ENCODE measurements around the gene IDUA. TPM values are rescaled to one million over a fixed set of nuclear protein-coding genes. Genes with fewer than 3 reads are reported as not detected.

Gene IDUA
- total and polyA plus RNA-seq, 9 donors = 11.4 to 21.0 (median 14.0) TPM

DNA sequence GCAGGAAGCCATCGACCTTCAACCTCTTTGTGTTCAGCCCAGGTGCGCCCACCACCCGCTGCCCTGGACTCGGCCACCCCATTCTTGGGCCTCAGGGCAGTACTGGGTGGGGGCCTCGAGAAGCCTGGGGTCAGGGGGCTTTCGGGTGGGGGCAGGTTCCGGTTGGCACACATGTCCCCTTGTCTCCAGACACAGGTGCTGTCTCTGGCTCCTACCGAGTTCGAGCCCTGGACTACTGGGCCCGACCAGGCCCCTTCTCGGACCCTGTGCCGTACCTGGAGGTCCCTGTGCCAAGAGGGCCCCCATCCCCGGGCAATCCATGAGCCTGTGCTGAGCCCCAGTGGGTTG lies 17.2 kb downstream of the IDUA start:
- H3K9me3 ChIP-seq (replicated peaks; ENCODE audit: control insufficient read depth, low read depth, low read length) = no peaks in the 10 kb centered on the region
- H3K27me3 ChIP-seq (ENCODE audit: control insufficient read depth, insufficient read depth, low read length) = peaks cover 86% of the 10 kb centered on the region
- WGBS (ENCODE audit: insufficient coverage) = 80% methylated on average over 13 of the region's 13 CpGs
- no peak overlapping the region for H3K4me3 ChIP-seq (ENCODE audit: low read length)
- no peak overlapping the region for H3K27ac ChIP-seq (ENCODE audit: low read length)
- DNase-seq = no peak
- peaks cover 14% of the 10 kb centered on the region for H3K4me1 ChIP-seq (ENCODE audit: control insufficient read depth, insufficient read depth, low read length)
- H3K36me3 ChIP-seq (ENCODE audit: control insufficient read depth, insufficient read depth, low read length) = no peaks in the 10 kb centered on the region

DNA sequence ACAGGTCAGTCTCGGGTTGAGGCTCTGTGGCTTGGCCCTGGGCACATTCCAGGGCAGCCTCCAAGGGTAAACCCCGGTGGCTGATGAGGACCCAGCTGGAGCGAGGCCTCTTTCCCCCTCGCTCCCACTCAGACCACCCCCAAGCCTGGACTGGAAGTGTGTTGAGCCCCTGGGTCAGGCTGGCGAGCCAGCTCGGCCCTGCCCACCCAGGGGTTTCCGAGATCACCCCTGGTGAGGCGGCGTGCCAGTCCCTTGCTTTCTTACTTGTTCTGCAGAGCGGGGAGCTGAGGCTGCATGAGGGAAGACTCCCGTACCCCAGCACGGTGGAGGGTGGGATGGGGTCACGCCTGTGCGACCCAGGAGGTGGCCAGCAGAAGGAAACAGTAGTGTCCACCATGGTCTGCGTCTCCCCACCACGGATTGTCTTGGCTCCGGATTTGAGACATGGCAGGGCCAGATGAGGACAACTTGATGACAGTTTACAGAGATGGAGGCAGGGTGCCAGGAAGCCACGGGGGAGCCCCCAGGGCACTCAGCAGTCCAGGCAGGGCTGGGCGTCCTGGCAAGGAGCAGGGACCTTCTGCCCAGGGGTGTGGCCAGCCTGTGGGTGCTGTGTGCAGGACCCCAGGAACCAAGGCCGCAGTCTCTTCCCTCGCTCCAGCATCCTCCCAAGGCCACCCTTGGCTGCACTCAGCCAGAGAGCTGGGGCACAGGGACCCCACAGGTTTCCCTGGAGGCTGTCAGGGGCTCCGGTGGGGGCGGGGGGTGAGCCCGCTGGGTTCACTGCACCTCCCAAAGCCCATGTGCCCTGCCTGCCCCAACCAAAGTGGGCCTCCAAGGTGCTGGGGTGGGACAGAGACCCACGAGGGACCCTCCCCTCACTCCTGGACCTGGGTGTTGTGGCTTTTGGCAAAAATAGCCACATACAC lies 18.0 kb downstream of the IDUA start:
- H3K27ac ChIP-seq (ENCODE audit: low read length) = no peak overlapping the region
- no peak for DNase-seq
- no peaks in the 10 kb centered on the region for H3K9me3 ChIP-seq (replicated peaks; ENCODE audit: control insufficient read depth, low read depth, low read length)
- H3K4me1 ChIP-seq (ENCODE audit: control insufficient read depth, insufficient read depth, low read length) = peaks cover 16% of the 10 kb centered on the region
- peaks cover 82% of the 10 kb centered on the region for H3K27me3 ChIP-seq (ENCODE audit: control insufficient read depth, insufficient read depth, low read length)
- H3K36me3 ChIP-seq (ENCODE audit: control insufficient read depth, insufficient read depth, low read length) = no peaks in the 10 kb centered on the region
- H3K4me3 ChIP-seq (ENCODE audit: low read length) = no peak overlapping the region
- 77% methylated on average over 18 of the region's 25 CpGs for WGBS (ENCODE audit: insufficient coverage)

DNA sequence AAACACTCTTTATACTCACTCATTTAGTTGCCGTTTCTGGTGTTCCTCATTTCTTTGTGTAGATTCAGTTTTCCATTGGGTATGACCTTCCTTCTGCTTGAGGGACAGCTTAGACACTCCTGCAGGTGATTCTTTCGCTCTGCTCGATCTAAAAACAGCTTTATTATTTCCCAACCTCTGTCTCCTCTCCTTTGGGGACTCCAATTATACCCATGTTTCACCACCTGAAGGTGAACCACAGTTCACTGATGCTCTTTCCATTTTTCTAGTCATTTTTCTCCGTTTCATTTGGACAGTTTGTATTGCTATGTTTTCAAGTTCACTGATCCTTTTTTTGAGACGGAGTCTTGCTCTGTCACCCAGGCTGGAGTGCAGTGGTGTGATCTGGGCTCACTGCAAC lies 20.0 kb downstream of the IDUA start:
- Histone ChIP-seq H3K27me3 (ENCODE audit: control insufficient read depth, insufficient read depth, low read length) (peaks cover 66% of the 10 kb centered on the region), H3K4me1 (ENCODE audit: control insufficient read depth, insufficient read depth, low read length) (peaks cover 29% of the 10 kb centered on the region), H3K27ac (ENCODE audit: low read length) (no peak overlapping the region), H3K9me3 (replicated peaks; ENCODE audit: control insufficient read depth, low read depth, low read length) (no peaks in the 10 kb centered on the region), H3K4me3 (ENCODE audit: low read length) (no peak overlapping the region), H3K36me3 (ENCODE audit: control insufficient read depth, insufficient read depth, low read length) (no peaks in the 10 kb centered on the region)
- no peak for DNase-seq
- 85% methylated on average over 3 of the region's 5 CpGs for WGBS (ENCODE audit: insufficient coverage)

DNA sequence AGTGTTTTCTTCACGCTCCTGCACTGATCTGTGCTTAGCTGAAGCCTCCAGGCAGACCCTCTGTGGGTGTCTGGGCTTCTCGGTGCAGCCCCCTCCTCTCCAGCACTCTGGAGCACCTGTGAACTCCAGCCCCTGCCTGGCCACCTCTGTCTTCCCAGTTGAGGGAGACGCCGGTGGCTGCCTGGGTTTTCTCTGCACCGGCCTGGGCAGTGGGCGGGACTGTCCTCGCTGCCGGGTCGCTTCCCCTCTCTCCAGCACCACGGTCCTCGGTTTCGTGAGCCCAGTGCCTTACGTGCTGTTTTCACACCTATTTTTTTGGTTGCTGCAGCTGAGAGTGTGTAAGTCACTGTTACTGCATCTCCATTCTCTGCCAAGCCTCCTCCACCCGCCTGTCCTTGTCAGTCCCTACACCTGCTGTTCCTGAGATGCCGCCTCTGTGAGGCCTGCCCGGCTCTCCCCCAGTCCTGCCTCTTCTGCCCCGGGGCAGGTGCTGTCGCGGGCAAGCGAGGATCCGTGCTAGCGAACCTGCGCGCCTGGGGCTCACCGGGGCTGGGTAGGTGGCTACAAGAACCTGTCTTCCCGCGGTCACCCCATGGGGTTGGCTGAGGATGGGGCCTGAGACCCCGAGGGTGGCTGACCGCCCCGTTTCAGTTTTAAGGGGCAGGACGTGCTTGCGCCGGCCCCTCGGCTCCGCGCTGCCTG lies 22.1 kb downstream of the IDUA start:
- H3K27me3 ChIP-seq (ENCODE audit: control insufficient read depth, insufficient read depth, low read length) = peaks cover 49% of the 10 kb centered on the region
- peak; percentile 55 for DNase-seq

DNA sequence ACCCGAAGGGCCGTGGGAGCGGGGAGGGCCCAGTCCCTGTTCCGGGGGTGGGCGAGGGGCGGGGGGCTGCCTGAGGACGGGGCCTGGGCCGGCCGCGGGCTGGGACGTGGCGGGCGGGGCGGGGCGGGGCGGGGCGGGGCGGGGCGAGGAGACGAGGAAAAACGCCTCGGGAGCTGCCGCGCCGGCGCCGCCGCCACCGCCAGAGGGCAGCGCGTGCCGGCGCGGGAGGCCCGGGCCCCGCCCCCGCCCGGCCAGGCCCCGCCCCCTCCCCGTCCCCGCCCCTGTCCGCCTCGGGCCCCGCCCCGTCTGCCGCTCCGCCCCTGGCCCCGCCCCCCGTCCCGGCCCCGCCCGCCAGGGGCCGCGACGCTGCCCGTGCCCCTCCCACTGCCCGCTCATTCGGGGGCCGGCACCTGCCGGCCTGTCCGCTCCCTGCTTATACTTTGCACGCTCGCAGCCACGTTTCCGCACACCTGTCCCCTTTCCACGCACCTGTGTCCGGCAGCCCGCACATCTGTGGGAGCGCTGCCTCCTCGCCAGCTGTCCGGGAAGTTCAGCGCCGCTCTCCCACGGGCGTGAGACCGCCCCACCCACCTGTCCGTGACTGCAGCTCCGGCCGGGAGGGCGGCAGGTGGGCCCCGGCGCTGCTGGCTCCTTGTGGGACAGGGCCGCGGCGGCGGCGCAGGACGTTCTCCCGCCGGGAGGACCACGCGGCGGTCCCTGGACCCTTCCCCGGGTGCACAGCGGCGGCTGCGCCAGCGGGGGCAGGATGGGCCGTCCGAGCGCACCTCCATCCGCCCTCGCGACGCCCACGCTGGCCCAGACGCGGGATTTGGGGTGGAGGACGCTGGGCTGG lies 22.9 kb downstream of the IDUA start:
- peaks cover 13% of the 10 kb centered on the region for H3K36me3 ChIP-seq (ENCODE audit: control insufficient read depth, insufficient read depth, low read length)
- peak overlapping the region; percentile 75 for H3K27ac ChIP-seq (ENCODE audit: low read length)
- peaks cover 41% of the 10 kb centered on the region for H3K27me3 ChIP-seq (ENCODE audit: control insufficient read depth, insufficient read depth, low read length)
- peak; percentile 82 for DNase-seq
- peaks cover 46% of the 10 kb centered on the region for H3K4me1 ChIP-seq (ENCODE audit: control insufficient read depth, insufficient read depth, low read length)
- peak overlapping the region; percentile 60 for H3K4me3 ChIP-seq (ENCODE audit: low read length)
- H3K9me3 ChIP-seq (replicated peaks; ENCODE audit: control insufficient read depth, low read depth, low read length) = no peaks in the 10 kb centered on the region
- under 1% methylated on average over 102 of the region's 109 CpGs for WGBS (ENCODE audit: insufficient coverage)

More for the DNA sequence above, 22.1 kb downstream of the IDUA start:
- Histone ChIP-seq H3K4me1 (ENCODE audit: control insufficient read depth, insufficient read depth, low read length) (peaks cover 39% of the 10 kb centered on the region), H3K4me3 (ENCODE audit: low read length) (peak overlapping the region; percentile 60), H3K27ac (ENCODE audit: low read length) (peak overlapping the region; percentile 20), H3K36me3 (ENCODE audit: control insufficient read depth, insufficient read depth, low read length) (peaks cover 13% of the 10 kb centered on the region), H3K9me3 (replicated peaks; ENCODE audit: control insufficient read depth, low read depth, low read length) (no peaks in the 10 kb centered on the region)
- 2% methylated on average over 31 of the region's 36 CpGs for WGBS (ENCODE audit: insufficient coverage)

DNA sequence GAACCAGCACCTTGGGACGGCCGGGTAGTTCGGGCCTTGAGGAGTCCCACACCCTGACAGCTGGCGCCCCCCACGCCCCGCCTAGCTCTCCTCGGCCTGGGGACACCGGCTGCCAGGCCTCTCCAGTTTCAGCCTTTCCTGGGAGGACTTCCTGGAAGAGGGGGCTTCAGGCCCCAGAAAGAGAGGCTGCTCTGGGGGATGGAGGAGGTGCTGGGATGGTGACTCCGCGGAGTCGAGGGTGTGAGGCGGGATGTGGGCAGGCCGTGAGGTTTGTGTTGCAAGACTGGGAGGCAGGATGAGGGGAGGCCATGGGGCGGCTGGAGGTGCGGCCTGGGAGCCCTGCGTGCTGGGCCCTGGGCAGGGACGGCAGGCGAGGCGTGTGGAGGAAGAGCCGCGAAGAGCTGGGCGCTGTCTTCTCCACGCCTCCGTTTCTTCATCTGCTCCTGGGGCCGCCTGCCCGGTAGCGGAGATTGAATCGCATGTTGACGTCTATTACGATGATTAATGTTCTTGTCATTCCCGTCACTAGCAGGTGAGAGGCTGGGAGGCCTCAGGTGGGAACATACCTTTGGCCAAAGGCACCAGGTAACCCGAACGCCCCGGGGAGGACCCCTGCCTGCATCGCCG lies 23.7 kb downstream of the IDUA start:
- H3K27me3 ChIP-seq (ENCODE audit: control insufficient read depth, insufficient read depth, low read length) = peaks cover 34% of the 10 kb centered on the region
- peak overlapping the region; percentile 75 for H3K27ac ChIP-seq (ENCODE audit: low read length)
- peaks cover 53% of the 10 kb centered on the region for H3K4me1 ChIP-seq (ENCODE audit: control insufficient read depth, insufficient read depth, low read length)
- peak; percentile 66 for DNase-seq
- H3K9me3 ChIP-seq (replicated peaks; ENCODE audit: control insufficient read depth, low read depth, low read length) = no peaks in the 10 kb centered on the region
- peaks cover 19% of the 10 kb centered on the region for H3K36me3 ChIP-seq (ENCODE audit: control insufficient read depth, insufficient read depth, low read length)
- peak overlapping the region; percentile 47 for H3K4me3 ChIP-seq (ENCODE audit: low read length)
- WGBS (ENCODE audit: insufficient coverage) = 2% methylated on average over 35 of the region's 36 CpGs

DNA sequence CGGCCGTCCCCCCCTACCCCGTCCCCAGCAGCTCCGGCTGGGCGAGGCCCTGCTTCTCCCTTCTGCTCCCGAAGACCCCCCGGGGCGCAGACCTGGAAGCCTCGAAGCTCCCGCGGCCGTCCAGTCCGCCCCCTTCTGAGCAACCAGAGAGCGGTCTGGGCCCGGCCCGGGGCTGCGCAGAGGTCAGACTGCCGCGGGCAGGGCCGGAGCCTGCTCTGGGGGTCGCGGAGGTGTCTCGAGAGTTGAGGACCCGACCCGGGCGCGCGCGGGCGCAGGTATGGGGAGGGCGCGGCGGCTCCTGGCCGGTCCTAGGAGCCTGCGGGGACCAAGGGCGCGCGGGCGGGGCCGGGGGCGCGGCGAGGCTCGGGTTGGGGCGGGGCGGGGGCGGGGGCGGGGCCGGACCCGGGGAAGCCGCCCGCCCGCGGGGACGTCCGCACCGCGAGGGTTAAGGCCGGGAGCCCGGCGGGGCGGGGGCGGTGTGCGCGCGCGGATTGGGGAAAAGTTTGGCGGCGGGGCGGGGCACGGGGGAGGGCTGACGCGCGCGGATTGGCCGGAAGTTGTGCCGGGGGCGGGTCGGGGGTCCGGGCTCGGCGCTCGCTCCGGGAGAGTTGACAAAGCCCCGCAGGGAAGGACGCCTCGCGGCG lies 24.3 kb downstream of the IDUA start, which contains the start of gene FGFRL1:
TSS of gene FGFRL1 (plus strand) at position 605 of the 644 bp plus-strand sequence. CDS start 860 bp downstream, outside the sequence.
- H3K9me3 ChIP-seq (replicated peaks; ENCODE audit: control insufficient read depth, low read depth, low read length) = no peaks in the 10 kb centered on the region
- peaks cover 19% of the 10 kb centered on the region for H3K36me3 ChIP-seq (ENCODE audit: control insufficient read depth, insufficient read depth, low read length)
- DNase-seq = peak; percentile 96
- WGBS (ENCODE audit: insufficient coverage) = under 1% methylated on average over 84 of the region's 89 CpGs
- H3K27me3 ChIP-seq (ENCODE audit: control insufficient read depth, insufficient read depth, low read length) = peaks cover 32% of the 10 kb centered on the region
- H3K27ac ChIP-seq (ENCODE audit: low read length) = peak within 1 kb of the TSS; percentile 75
- peaks cover 60% of the 10 kb centered on the region for H3K4me1 ChIP-seq (ENCODE audit: control insufficient read depth, insufficient read depth, low read length)
- H3K4me3 ChIP-seq (ENCODE audit: low read length) = peak within 1 kb of the TSS; percentile 52

DNA sequence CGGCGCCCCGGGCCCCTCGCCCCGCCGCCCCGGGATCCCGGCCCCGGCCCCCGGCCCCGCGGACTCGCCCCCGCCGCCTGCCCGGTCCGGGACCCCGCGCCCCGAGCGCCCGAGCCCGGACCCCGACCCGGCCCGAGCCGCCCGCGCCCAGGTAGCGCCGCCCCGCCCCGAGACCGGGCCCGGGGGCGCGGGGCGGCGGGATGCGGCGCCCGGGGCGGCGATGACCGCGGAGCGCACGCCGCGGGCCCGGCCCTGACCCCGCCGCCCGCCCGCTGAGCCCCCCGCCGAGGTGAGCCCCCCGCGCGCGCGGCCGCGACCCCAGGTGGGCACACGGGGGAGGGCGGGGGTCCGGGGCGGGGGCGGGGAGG lies 24.8 kb downstream of the IDUA start:
- Histone ChIP-seq H3K4me1 (ENCODE audit: control insufficient read depth, insufficient read depth, low read length) (peaks cover 65% of the 10 kb centered on the region), H3K27ac (ENCODE audit: low read length) (no peak overlapping the region), H3K4me3 (ENCODE audit: low read length) (no peak overlapping the region), H3K36me3 (ENCODE audit: control insufficient read depth, insufficient read depth, low read length) (peaks cover 19% of the 10 kb centered on the region), H3K9me3 (replicated peaks; ENCODE audit: control insufficient read depth, low read depth, low read length) (no peaks in the 10 kb centered on the region), H3K27me3 (ENCODE audit: control insufficient read depth, insufficient read depth, low read length) (peaks cover 27% of the 10 kb centered on the region)
- under 1% methylated on average over 48 of the region's 69 CpGs for WGBS (ENCODE audit: insufficient coverage)
- no peak for DNase-seq

DNA sequence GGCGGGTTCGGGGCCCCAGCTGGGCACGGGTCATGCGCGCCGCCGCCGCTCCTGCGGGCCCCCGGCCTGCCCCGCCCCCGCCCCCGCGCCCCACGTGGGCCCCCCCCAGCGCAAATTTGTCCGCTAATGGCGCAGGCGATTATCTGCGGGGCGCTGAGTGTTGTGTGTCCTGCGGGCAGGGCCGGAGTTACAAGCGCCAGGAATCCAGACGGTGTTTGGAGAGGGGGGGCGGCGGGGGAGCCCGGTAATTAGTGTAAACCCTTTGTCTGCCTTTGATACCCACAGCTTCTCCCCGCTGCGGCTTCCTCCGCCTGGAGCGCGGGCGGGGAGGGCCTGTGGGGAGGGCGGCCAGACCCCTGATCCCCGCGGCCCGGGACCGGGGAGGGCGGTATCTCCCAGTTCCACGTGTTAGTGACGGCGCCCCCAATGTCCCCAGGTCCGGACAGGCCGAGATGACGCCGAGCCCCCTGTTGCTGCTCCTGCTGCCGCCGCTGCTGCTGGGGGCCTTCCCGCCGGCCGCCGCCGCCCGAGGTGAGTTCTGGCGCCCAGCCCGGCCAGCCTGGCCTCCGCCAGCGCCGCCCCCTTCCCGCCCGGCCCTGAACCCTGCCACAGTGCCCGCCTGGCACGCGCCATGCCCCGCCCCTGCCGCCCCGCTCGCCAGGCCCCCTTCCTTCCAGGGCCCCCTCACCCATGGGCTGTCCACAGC lies 25.3 kb downstream of the IDUA start:
- WGBS (ENCODE audit: insufficient coverage) = 6% methylated on average over 60 of the region's 69 CpGs
- peak overlapping the region; percentile 52 for H3K4me3 ChIP-seq (ENCODE audit: low read length)
- no peaks in the 10 kb centered on the region for H3K9me3 ChIP-seq (replicated peaks; ENCODE audit: control insufficient read depth, low read depth, low read length)
- peaks cover 24% of the 10 kb centered on the region for H3K27me3 ChIP-seq (ENCODE audit: control insufficient read depth, insufficient read depth, low read length)
- DNase-seq = no peak
- peaks cover 70% of the 10 kb centered on the region for H3K4me1 ChIP-seq (ENCODE audit: control insufficient read depth, insufficient read depth, low read length)
- peaks cover 19% of the 10 kb centered on the region for H3K36me3 ChIP-seq (ENCODE audit: control insufficient read depth, insufficient read depth, low read length)
- peak overlapping the region; percentile 62 for H3K27ac ChIP-seq (ENCODE audit: low read length)

All from muscle of leg (tissue), 11 donors.